RPMI7951 (cell line): ENCODE measurements around the gene IGFBP7. TPM values are rescaled to one million over a fixed set of nuclear protein-coding genes. Genes with fewer than 3 reads are reported as not detected.

Experiments
- DNase-seq: peaks from one replicate; pipeline ENCODE4 v3.0.0-alpha.2; 2012; ENCODE audit warnings: low read depth
- total RNA-seq: library from RNA; depleted of rRNA; stranded (reverse); fragments of >200 nt; shearing (Covaris generic); gene quantifications from 2 replicates; pipeline ENCODE4 v1.2.3, GENCODE V29; 2014

IGFBP7 gene
- total RNA-seq, 1 experiment from 2014 or later, result 436 TPM

DNA sequence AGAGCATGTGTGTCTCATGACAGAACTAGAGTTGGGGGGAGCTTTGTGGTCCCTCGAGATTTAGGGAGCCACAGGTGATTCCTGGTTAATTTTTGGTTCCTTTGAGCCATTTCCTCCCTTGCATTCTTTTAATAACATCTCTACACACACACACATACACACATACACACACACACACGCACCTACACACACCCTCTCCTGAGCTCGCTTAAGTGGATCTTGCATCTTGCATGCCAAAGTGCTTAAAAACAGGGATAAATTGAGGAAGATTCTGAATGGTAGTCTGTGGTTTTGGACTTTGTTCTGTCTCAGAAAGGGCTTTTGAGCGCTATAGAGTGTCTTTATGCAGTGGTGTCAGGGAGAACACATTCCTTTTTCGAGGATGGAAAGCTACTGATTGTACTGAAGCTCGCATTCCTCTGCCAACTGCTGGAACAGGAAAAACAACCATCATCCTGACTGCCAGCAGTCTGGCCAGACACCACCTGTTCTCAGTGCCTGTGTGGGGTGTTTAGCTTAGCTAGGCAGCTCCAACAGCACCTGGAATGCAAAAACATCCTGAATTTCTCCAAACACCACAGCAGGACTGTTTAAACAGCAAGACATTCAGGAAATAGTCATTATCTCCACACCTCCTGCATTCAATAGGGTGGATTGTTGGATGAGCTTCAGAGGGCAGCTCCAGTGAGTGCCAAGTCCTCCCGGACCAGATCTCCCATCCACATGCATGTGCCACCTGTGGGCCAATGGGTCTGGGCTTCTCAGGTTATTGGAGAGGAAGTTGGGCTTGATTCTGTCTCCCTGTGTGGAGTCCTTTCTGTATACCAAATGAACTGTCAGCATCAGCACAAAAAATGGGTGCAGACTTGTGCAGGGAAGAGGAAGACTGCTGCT is 21.9 kb upstream of the IGFBP7 start:
- DNase-seq, result peak; percentile 30

DNA sequence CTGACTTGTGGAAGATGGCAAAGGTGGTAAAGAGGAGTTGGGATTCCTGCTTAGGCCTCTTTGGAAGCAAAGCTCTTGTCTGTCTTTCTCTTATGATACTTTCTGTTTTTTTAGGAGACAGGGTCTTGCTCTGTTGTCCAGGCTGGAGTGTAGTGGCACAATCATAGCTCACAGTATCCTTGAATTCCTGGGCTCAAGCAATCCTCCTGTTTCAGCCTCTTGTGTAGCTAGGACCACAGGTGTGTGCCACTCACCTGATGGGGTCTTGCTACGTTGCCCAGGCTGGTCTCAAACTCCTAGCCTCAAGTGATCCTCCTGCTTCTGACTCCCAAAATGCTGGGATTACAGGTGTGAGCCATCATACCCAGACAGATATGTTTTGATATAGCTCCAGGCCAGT is 19.3 kb upstream of the IGFBP7 start:
- no peak for DNase-seq

DNA sequence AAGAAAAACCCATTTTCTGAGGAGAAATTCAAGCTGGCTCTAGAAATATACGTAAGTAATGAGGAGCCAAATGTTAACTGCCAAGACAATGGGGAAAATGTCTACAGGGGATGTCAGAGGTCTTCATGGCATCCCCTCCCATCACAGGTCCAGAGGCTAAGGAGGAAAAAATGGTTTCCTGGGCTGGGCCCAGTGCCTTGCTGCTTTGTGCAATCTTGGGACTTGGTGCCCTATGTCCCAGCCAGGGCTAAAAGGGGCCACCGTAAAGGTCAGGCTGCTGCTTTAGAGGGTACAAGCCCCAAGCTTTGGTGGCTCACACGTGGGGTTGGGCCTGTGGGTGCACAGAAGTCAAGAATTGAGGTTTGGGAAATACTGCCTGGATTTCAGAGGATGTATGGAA is 17.2 kb upstream of the IGFBP7 start:
- DNase-seq, result no peak

DNA sequence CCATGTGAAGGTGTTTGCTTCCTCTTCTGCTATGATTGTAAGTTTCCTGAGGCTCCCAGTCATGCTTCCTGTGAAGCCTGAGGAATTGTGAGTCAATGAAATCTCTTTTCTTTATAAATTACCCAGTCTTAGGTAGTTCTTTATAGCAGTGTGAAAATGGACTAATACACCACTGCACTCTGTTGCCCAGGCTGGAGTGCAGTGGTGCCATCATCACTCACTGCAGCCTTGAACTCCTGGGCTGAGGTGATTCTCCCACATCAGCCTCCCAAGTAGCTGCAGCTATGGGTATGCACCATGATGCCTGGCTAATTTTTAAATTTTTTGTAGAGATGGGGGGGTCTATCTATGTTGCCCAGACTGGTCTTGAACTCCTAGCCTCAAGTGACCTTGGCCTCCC is 15.8 kb upstream of the IGFBP7 start:
- DNase-seq, result no peak

DNA sequence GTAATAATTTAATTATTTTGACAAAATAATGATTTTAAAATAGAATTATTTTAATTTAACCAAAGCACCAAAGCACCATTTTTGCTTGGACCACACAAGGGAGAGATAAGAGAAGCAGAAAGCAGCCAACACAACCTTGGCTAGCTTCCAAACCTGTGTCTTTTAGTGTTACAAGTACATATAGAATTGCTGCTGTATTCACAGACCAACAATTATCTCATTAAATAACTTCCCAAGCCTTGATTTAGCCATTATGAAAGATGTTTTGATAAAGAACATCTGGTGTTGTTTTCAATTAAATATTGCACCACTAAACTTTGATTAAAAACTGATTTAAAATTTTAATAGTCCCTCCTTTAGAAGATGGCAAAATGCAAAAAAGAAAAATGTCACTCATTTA is 14.0 kb upstream of the IGFBP7 start:
- no peak for DNase-seq

DNA sequence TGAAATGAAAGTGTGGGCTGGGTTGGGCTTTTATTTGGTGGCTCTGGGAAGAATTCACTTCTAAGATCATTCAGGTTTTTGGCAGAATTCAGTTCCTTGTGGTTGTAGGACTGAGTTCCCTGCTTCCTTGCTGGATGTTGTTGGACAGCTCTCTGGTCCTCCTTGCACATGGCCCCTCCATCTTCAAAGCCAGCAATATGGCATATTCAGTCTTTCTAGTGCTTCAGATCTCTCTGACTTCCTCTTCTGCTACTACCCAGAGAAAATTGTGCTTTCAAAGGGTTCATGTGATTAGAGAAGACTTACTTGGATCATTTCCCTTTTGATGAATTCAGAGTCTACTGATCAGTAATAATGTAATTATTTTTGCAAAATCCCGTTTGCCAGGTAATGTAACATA is 12.8 kb upstream of the IGFBP7 start:
- no peak for DNase-seq

DNA sequence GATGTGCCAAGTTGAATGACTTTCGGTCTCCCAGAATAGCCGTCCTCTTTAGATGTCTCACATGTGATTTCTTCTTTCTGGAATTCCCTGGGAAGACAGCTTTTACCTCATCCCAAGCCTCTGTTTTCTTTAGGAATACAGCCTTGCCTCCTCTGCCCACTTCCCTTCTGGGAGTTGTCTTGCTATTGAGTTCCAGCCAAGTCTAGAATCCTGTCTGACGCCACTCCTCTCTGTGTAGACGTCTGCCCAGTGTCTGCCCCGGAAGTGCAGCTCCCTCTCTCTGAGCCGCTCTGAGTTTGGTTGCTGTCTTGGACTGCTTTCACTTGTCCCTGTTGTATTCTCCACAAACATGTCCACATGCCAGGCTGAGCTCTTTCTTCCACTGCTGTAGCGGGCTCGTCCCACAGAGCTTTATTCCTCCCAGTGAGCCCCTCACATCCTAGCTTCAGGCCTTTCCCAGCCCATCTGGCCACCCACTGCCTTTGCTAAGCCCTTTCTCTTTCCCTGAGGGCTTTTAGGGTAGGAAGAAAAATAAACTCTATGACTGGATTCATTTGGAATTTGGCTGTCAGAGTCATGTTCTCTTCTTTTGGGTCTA is 9.0 kb upstream of the IGFBP7 start:
- DNase-seq, result peak; percentile 94

DNA sequence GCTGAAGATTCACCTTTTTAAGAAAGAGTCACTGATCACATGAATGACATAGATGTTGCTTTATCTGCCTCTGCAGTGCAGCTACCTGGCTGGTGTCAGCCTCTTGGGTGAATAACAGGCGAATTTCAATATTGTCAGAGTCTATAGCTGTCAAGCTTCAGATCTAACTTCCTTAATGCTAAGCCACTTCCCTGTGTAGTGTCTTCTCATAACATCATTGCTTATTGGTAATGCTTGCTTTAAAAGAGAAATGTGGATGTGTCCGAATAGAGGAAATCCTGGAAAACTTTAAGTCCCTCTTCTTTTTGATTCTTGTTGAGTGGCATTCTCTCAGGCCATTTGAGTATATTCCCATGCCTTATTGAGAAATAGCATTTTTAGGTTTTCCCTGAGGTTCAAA is 7.3 kb upstream of the IGFBP7 start:
- no peak for DNase-seq

DNA sequence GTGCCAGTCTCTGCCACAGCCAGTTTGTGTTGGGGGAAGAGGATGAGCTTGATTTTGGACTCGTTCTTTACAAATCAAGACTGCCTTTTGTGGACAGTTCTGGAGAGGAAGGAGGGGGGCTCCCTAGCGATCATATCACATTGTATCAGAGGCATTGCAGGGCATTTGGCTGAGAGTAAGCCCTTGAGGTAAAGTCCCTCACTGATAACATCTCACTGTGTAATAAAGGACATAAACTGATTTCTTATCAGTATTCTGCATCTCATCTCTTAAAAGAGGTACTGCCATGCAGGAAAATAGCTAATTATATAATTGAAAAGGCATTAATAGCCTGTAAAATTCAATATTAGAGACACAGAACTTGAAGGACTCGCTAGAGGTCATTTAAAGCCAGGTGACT is 6.1 kb upstream of the IGFBP7 start:
- peak; percentile 62 for DNase-seq

DNA sequence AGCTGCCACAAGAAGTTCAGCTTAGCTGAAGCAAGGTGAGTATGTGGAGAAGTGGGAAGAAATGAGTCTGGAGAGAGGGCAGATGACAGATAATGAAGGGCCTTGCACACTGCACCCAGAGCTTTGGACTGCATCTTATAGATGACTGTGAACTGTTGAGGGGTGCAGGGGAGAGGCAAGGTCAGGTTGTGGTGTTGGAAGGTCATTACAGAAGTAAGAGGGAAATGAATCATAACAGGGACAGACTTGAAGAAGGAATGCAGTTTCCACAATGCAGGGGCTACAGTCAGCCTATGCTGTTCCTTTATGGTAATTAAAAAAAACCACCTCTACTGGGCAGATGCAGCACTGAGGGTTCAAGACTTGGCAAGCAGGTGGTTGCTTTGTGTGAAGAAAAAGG is 4.8 kb upstream of the IGFBP7 start:
- DNase-seq, result peak; percentile 66

DNA sequence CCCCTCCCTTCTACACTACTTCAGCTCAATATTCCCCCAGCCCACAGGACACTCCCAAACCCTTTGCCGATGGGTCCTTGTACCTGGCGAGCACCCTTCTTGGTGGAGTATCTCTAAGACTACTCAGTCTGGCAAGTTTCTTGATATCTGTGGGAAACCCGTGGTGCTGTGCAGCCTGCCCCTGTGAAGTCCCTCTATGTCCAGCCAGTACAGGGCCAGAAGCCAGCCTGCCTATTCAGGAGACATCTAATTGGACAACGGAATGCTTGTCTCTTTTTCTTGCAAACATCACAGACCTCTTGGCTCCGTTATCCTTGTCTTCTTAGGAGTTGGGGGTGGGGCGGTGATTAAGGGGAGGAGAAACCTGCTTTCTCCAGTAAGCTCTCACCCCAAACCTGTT is 3.7 kb upstream of the IGFBP7 start:
- DNase-seq, result no peak

DNA sequence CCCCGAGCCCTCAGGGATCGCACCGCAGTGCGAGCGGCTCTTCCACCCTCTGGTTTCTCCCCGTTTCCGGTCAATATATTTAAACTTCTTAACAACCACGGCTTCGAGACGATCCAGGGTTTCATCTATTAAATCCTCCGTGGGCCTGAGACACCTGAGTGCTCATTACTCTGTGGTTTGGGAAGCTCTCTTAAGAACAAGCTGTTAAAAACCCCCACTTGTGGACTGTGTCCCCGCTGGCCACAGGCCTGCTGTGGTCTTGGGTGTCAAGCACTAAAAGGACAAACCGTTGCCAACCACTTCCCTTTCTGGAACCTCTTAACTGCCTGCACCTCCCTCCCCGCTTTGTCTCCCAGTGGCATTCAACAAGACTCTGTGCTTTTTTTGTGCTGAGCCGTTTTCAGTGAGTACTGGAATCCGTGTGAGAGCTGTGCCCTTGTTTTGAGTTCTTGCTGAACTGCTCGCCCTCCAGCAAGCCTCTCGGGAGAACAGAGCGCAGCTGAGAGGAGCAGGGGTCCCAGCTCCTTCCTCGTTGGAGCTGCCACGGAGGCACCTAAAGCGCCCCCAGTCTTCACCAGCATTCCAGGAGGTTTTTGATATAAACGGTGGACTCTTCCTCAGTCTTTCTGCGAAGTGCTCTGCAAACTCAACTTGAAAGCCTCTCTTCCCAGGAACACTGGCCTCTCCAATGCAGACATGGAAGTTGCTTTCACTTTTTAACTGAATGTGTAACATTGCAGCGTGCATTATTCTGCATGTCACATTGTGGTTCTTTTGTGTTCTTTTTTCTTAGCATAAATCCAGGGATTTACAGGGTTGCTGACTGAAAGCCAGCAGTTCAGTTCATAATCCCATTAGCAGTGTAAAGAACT is 691 bp upstream of the IGFBP7 start:
- peak; percentile 88 for DNase-seq

DNA sequence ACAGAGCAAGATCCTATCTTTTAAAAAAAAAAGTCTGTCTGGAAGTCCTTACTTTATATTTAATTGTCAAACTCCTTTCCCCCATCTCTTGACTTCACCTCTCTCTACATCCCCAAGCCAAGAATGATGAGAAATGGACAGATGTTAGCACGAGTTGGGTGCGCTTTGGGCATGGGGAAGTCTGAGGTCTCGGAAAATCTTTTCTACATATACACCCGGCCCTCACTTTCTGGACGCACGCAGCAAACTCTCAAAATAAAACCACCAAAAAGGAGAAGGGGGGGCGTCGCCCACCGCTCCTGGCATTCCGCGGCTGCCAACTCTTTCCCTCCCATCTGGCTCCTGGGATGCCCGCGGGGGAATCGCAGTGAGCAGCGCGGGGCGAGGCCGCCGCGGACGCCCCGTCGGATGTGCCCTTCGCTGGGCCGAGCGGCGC is 756 bp downstream of the IGFBP7 start:
- DNase-seq, result peak; percentile 61

DNA sequence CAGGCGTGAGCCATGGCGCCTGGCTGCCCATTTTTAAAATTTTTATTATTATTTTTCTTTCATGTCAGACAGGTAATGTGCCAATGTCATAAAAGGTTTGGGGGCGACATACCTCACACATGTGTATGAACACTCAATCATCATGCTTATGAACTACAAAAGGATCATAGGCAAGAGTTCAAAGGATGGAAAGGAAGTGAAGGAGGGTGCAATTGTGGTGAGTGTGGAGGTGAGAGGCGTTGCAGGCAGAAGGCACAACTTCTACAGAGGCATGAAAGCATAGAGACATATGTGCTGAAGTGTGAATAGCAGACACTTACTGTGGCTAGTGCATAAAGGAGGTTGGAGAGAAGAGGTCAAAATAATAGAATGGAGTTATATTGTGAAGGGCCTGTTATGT is 4.0 kb downstream of the IGFBP7 start:
- DNase-seq, result no peak

DNA sequence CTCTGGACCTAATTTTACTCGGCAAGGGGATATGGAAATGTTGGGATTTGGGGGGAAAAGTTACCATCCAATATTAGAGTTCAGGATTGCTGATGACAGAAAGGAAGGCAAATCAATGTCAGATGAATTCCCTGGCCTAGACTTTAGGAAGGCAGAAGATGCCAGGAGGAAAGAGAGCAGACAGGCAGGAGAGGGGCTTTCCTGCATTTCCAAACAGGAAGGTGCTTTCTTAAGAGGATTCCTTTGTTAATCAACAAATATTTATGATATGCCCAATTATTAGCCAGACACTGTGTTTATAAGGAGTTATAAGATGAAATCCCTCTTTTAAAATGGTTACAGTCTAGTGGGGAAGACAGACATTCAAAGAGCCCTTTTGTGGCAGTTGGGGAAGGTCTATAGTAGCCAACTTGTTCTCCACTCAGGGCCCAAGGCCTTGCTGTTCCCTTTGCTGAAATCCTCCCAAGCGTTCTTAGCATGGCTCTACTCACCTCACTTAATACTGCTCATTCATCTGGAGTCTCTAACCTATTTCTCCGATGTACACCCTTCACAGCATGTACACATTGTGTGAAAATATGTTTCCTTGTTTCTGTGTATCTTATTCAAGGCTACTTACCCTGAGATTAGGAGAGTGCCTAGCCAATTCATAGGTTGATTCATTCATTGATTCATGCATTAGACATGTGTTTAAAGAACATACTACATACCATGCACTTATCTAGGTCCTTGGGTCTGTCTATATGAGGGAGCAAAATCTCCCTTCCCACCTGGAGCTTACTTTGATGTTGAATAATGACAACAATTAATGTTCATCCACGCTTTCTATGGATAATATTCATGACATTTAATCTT is 5.3 kb downstream of the IGFBP7 start:
- DNase-seq, result no peak

DNA sequence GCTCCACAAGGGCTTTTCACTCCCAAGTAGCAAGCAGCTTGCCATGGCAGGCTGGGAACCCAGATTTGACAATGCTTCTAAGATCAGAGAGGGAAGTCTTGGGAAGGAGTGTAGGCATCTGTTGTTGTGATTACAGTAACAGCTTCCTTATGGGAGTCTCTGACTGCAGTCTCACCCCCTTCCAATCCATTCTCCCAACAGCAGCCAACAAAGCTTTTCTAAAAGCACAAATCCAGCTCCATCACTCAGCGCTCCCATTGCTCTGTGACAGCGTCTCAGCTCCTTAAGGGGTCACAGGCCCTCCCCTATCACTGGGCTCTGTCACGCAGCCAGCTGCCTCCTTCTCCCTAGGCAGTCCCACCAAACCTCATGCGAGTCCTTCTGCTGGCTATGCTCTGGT is 7.1 kb downstream of the IGFBP7 start:
- DNase-seq, result peak; percentile 37

DNA sequence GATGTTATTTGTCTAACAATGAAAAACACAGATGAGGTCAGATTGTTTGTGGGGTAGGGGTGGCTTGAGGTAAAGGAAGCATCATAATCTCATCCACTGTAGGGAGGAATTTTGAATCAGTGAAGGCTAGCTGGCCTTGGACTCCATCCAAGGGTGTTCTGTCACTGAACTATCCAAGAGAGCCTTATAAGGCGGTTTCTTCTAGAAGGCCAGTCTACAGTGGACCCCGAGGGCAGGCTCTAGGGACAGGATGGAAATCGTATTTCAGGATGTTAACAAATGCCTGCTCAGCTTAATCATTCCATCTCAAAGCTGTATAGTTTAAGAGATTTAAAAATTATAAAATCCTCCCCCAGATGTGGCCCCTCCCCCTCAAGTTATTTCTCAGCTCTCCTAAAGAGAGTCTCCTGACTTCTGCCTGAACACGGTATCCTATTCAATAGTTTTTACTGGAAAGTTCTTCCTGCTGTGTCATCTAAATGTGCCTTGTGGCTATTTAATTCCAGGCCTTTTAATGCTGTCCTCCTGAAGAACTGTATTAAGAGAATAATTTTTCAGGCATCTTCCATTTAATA is 8.0 kb downstream of the IGFBP7 start:
- DNase-seq, result peak; percentile 99

DNA sequence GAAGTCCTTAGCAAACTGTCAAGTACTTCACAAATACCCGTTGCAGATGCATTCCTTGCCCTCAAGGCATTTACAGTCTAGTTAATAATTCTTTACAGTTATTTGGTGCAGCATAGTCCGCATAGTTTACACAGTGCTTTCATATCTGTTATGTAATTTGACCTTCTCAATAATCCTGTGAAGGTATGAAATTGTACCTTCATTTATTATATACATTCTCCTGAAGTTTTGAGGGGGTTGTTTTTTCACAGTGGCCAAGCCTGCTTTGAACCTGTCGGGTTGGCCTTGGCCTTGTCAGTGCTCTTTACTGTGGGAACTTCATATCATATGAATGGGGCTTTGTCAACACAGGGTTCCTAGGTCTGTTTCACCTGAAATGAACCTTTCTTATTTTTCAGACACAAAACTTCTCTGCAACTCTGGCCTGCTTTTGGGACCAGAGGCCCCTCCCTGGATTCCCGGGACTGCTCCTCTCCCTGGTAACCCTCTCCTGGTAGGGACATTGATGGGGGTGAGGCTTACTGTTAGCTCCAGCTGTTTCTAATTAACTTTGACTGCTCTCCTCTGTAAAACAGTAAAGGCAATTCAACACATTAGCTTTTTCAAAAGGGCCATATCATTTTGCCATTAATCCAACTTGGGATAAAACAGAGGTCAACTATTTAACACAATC is 9.1 kb downstream of the IGFBP7 start:
- peak; percentile 74 for DNase-seq

DNA sequence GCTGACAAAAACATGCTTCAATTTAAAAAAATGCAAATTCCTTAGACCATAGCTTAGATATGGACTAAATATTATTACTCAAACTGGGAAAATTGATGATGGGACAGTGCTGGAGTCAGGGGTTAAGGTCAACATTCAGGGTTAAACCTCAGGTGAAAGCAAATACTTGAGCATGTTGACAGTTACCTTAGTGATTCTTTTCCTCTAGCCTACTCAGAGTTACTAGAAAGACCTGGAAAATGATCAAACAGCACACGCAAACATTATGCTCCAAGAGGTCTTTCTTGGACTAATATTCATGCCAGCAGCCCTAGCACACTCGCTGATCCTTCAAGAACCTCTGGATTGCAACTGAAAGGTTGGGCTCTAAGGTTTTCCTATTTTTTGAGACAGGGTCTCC is 10.8 kb downstream of the IGFBP7 start:
- no peak for DNase-seq

DNA sequence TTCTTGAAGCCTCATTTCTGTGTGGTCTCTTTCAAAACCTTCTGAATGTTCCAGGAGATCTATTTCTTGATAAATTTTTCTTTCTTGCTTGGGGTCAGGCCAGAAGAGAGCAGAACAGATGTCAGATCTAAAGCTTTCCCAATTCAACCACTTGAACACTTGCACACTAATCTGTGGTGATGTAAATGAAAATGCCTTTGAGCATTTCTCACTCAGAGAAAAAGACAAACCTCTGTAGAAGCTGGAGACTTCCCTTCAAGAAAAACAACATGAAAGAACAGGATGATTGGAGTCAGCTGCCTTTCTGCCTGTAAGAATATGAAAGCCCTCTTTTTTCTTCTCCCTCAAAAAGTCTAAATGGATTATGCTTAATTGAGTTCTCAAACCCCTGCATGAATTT is 11.2 kb downstream of the IGFBP7 start:
- DNase-seq, result peak; percentile 92

DNA sequence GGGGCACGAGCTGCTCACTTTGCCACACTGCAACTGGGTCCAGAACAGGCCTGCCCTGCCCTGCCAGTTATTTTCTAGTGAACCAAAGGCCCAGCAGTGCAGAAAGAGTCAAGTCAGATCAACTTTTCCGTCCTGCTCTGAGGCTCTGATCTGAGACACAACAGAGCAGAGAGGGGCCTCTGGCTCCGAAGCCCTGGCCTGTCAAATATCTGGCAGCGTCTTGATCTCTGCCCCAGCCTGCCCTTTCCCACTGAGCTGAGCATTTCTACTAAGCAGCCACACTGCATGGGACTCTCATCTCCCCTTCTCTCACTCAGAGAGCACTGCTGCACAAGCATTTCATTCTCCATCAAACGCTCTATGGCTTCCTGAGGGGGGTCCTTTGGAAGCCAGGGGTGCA is 11.8 kb downstream of the IGFBP7 start:
- DNase-seq, result no peak
